Measurements from ENCODE around the gene NLRP14.

Gene NLRP14

GRCh38 chr11:7056828-7057513 lies 36.7 kb downstream of the NLRP14 start:
- no peak for DNase-seq

- no peak for DNase-seq
Measured at GRCh38 chr11:7057641-7058040, 37.4 kb downstream of the NLRP14 start.

DNA sequence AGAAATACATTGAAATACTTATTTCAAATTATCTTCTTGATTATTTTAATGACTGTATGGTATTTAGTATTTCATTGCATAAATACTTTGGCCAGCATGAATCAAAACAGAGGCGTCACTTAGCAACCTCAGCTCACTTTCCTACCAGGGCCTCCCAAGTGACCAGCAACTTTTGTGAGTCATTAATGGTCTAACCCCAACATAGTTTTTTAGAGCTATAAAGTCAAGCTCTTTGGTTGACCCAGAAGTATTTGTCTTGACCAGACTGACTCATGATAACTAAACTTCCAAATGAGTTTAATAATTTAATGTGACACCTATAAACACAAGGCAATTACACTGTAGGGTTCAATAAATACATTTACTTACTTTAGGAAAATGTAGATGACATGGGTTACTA lies 40.6 kb downstream of the NLRP14 start:
- no peak for DNase-seq

- DNase-seq = no peak
Measured at GRCh38 chr11:7062534-7062933, 42.3 kb downstream of the NLRP14 start.

GRCh38 chr11:7072401-7073028 lies 52.2 kb downstream of the NLRP14 start:
- DNase-seq = no peak

GRCh38 chr11:7077101-7077500 lies 56.8 kb downstream of the NLRP14 start:
- DNase-seq = no peak

DNA sequence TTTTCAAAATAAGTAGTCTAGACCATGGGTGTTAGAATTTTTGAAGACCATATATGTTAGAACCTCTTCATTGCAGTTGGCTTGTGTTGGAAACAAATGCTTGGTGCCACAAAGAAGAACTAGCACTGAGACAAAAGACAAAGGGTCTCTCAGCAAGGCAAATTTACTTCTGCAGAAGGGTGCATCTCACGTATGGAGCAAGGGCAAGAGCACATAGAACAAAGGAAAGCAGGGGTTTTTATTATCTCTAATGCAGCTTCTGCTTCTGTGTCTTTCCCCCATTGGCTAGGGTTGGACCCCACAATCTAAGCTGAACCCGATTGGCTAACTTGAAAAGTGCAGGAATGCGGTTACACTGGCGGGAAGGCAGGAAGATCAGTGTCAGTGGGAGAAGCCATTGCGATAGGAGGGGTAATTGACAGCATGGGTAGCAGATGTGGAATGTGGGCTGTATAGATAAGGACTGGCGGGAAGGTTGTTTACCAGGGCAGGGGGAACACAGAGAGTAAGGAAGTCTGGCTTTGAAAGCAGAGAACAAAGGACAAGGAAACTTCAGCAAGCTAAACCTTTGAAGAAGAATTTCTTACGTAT lies 59.4 kb downstream of the NLRP14 start:
- no peak for DNase-seq

GRCh38 chr11:7080900-7081299 lies 60.6 kb downstream of the NLRP14 start:
- no peak for DNase-seq

DNA sequence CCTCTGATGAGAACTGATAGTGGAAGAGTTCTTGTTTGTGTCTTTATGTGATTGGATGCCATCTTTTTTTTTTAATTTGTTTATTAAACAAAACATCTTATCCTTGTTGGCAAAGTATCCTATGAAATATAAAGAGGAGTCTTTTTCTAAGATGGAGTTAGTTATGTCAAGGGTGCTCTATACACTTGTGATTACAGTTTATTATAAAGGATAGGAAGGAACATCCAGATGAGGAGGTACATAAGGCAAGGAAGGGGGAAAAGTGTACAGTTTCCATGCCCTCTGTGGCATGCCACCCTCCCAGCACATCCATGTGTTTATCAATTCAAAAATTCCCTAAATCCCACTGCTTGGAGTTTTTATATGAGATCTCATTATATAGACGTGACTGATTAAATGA lies 61.2 kb downstream of the NLRP14 start:
- no peak for DNase-seq

- no peak for DNase-seq
Measured at GRCh38 chr11:7088921-7089320, 68.6 kb downstream of the NLRP14 start, which contains the start of gene RBMXL2. Gene RBMXL2 (plus strand): TSS chr11:7088998. CDS start chr11:7089121, 123 bp downstream.

DNA sequence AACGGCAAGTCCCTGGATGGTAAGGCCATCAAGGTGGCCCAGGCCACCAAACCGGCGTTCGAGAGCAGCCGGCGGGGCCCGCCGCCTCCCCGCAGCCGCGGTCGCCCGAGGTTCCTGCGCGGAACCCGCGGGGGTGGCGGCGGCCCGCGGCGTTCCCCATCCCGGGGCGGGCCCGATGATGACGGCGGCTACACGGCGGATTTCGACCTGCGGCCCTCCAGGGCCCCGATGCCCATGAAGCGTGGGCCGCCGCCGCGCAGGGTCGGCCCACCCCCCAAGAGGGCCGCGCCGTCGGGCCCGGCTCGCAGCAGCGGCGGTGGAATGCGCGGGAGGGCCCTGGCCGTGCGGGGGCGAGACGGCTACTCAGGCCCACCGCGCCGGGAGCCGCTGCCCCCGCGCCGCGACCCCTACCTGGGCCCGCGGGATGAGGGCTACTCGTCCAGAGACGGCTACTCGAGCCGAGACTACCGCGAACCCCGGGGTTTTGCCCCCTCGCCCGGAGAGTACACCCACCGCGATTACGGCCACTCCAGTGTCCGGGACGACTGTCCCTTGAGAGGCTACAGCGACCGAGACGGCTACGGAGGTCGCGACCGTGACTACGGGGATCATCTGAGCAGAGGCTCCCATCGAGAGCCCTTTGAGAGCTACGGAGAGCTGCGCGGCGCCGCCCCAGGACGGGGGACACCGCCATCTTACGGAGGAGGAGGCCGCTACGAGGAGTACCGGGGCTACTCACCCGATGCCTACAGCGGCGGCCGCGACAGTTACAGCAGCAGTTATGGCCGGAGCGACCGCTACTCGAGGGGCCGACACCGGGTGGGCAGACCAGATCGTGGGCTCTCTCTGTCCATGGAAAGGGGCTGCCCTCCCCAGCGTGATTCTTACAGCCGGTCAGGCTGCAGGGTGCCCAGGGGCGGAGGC lies 69.3 kb downstream of the NLRP14 start:
- DNase-seq = no peak

GRCh38 chr11:7098235-7098832 lies 78.1 kb downstream of the NLRP14 start:
- DNase-seq = no peak

DNA sequence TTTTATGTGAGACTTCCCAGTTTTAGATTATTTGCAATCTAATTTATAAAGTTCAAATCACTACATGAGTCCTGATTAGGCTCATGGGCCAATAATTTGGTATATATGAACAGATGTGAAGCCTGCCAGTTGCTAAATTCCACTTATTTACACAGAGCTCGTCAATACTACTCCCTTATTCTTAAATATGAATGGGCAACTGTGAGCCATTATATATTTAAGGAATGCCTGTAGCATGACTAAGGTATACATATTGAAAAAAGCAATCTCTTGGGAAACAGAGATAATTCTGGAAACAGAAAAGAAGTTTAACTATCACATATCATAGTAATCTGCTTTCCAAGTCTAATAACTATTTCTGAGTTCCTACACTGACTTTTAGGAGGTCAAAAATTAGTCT lies 95.5 kb downstream of the NLRP14 start:
- DNase-seq = no peak

- no peak for DNase-seq
Measured at GRCh38 chr11:7116370-7116769, 96.1 kb downstream of the NLRP14 start.

All from activated CD4-positive, alpha-beta T cell treated with anti-CD3 and anti-CD28 coated beads for 48 hours (primary cell).